Neural cell (in vitro differentiated cells): ENCODE measurements around the gene AMOTL2.

Experiments used
- EP300 ChIP-seq: fragments of 450-650 bp; conservative IDR thresholded peaks from 2 replicates; pipeline ENCODE4 v1.6.1; 2014; ENCODE audit warnings: antibody characterized with exemption, mild to moderate bottlenecking, moderate library complexity; ENCODE audit not compliant: poor library complexity, severe bottlenecking
- EZH2 ChIP-seq: fragments of 200-600, 300-800 bp; shearing (Covaris generic), sonication (generic); IDR thresholded peaks from 2 replicates; pipeline ENCODE4 v1.6.1; 2014; ENCODE audit warnings: antibody characterized with exemption, low read length, borderline replicate concordance, mild to moderate bottlenecking; ENCODE audit not compliant: insufficient read depth, poor library complexity, severe bottlenecking
- POLR2AphosphoS5 ChIP-seq: IDR thresholded peaks from 2 replicates; pipeline ENCODE4 v1.6.1; 2012
- RAD21 ChIP-seq: fragments of 450-650 bp; conservative IDR thresholded peaks from 2 replicates; pipeline ENCODE4 v1.6.1; 2014; ENCODE audit warnings: antibody characterized with exemption, mild to moderate bottlenecking, moderate library complexity
- SMC3 ChIP-seq: fragments of 450-650 bp; conservative IDR thresholded peaks from 2 replicates; pipeline ENCODE4 v1.6.1; 2014; ENCODE audit warnings: antibody characterized with exemption, mild to moderate bottlenecking, moderate library complexity; ENCODE audit not compliant: poor library complexity
- TAF1 ChIP-seq: IDR thresholded peaks from 2 replicates; pipeline ENCODE4 v1.6.1; 2012; ENCODE audit warnings: low read depth
- TF ChIP-seq, protein P1 (sequence below): fragments of 450-650 bp; IDR thresholded peaks from 2 replicates; pipeline ENCODE4 v1.5.1; 2014; ENCODE audit warnings: antibody characterized with exemption, mild to moderate bottlenecking, moderate library complexity; ENCODE audit not compliant: poor library complexity, severe bottlenecking
- TF ChIP-seq, protein P2 (sequence below): IDR thresholded peaks from 2 replicates; pipeline ENCODE4 v1.6.1; 2012; ENCODE audit warnings: borderline replicate concordance

DNA sequence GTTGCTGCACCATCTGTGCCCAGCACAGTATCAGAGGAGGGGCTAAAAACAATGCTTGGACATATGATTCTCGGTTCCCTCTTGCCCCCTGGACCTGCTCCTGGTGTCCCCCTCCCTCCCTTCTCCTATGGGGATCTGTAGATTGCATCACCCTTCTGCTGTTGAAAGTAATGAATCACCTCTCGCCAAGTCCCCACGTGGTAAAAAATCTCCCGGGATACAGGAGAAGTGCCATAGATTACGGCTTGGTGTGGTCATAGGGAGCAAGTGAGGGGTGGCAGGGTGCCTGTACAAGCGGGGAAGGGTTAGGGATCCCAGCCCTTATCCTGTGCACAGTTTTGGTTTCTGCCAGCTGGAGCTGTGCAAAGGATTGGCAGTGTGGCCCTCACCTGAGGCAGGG, 37.7 kb downstream of the AMOTL2 start:
- TF ChIP-seq TAF1 (no peak), RAD21 (no peak), POLR2AphosphoS5 (no peak), EP300 (no peak), SMC3 (no peak), EZH2 (no peak)
- TF ChIP-seq, protein P1, sequence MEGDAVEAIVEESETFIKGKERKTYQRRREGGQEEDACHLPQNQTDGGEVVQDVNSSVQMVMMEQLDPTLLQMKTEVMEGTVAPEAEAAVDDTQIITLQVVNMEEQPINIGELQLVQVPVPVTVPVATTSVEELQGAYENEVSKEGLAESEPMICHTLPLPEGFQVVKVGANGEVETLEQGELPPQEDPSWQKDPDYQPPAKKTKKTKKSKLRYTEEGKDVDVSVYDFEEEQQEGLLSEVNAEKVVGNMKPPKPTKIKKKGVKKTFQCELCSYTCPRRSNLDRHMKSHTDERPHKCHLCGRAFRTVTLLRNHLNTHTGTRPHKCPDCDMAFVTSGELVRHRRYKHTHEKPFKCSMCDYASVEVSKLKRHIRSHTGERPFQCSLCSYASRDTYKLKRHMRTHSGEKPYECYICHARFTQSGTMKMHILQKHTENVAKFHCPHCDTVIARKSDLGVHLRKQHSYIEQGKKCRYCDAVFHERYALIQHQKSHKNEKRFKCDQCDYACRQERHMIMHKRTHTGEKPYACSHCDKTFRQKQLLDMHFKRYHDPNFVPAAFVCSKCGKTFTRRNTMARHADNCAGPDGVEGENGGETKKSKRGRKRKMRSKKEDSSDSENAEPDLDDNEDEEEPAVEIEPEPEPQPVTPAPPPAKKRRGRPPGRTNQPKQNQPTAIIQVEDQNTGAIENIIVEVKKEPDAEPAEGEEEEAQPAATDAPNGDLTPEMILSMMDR: no peak
- TF ChIP-seq, protein P2, sequence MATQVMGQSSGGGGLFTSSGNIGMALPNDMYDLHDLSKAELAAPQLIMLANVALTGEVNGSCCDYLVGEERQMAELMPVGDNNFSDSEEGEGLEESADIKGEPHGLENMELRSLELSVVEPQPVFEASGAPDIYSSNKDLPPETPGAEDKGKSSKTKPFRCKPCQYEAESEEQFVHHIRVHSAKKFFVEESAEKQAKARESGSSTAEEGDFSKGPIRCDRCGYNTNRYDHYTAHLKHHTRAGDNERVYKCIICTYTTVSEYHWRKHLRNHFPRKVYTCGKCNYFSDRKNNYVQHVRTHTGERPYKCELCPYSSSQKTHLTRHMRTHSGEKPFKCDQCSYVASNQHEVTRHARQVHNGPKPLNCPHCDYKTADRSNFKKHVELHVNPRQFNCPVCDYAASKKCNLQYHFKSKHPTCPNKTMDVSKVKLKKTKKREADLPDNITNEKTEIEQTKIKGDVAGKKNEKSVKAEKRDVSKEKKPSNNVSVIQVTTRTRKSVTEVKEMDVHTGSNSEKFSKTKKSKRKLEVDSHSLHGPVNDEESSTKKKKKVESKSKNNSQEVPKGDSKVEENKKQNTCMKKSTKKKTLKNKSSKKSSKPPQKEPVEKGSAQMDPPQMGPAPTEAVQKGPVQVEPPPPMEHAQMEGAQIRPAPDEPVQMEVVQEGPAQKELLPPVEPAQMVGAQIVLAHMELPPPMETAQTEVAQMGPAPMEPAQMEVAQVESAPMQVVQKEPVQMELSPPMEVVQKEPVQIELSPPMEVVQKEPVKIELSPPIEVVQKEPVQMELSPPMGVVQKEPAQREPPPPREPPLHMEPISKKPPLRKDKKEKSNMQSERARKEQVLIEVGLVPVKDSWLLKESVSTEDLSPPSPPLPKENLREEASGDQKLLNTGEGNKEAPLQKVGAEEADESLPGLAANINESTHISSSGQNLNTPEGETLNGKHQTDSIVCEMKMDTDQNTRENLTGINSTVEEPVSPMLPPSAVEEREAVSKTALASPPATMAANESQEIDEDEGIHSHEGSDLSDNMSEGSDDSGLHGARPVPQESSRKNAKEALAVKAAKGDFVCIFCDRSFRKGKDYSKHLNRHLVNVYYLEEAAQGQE: no peak
